CD14-positive monocyte (primary cell): ENCODE data around the gene NMU. TPM values are rescaled to one million over a fixed set of nuclear protein-coding genes. Genes with fewer than 3 reads are reported as not detected.

Source experiments
- DNase-seq, 3 donors: peaks; one replicate each; pipeline ENCODE4 v3.0.0-alpha.2; 2011 to 2022
- H2AFZ ChIP-seq: 2 replicates; pipeline ENCODE4 v1.6.0; 2012; ENCODE audit warnings: mild to moderate bottlenecking, low read depth, low read length, inconsistent platforms; ENCODE audit not compliant: insufficient read depth, poor library complexity, severe bottlenecking
- H3K27ac ChIP-seq, 2 donors: 1 replicate in 1 of 2; 2 replicates in 1 of 2; pipeline ENCODE4 v1.5.1; 2012 to 2013; ENCODE audit warnings: low read length in 2 of 2, control low read depth in 1 of 2, inconsistent platforms in 1 of 2, low read depth in 1 of 2, mild to moderate bottlenecking in 1 of 2
- H3K27me3 ChIP-seq, 2 donors: one replicate each; pipeline versions ENCODE4 v1.6.0 to v1.6.1; 2011 to 2013; ENCODE audit warnings: low read length in 2 of 2; ENCODE audit not compliant: control insufficient read depth in 2 of 2, insufficient read depth in 2 of 2
- H3K36me3 ChIP-seq, 2 donors: replicated peaks in 1 of 2; 1 replicate in 1 of 2; 2 replicates in 1 of 2; pipeline versions ENCODE4 v1.5.1 to v1.6.1; 2012 to 2013; ENCODE audit warnings: low read length in 2 of 2, control low read depth in 1 of 2, inconsistent platforms in 1 of 2, mild to moderate bottlenecking in 1 of 2; ENCODE audit not compliant: insufficient read depth in 2 of 2, control insufficient read depth in 1 of 2
- H3K4me1 ChIP-seq, 2 donors: 1 replicate in 1 of 2; 2 replicates in 1 of 2; pipeline versions ENCODE4 v1.5.1 to v1.6.1; 2012 to 2013; ENCODE audit warnings: low read length in 2 of 2, control low read depth in 1 of 2, inconsistent platforms in 1 of 2, mild to moderate bottlenecking in 1 of 2, moderate library complexity in 1 of 2; ENCODE audit not compliant: insufficient read depth in 2 of 2, control insufficient read depth in 1 of 2
- H3K4me2 ChIP-seq: replicated peaks from 2 replicates; pipeline ENCODE3; 2012; ENCODE audit warnings: low read length, moderate library complexity, mild to moderate bottlenecking; ENCODE audit not compliant: poor library complexity, severe bottlenecking; ENCODE audit errors: extremely low read depth
- H3K4me3 ChIP-seq, 3 experiments: fragments of 200-600 bp in 1 of 3; sonication (generic) in 1 of 3; replicated peaks in 1 of 3; 1 replicate in 2 of 3; 2 replicates in 1 of 3; pipeline ENCODE4 v1.5.1; 2011 to 2013; ENCODE audit warnings: low read length in 3 of 3, mild to moderate bottlenecking in 3 of 3, control low read depth in 2 of 3, low read depth in 2 of 3, inconsistent platforms in 1 of 3, moderate library complexity in 1 of 3
- H3K79me2 ChIP-seq: 2 replicates; pipeline ENCODE4 v1.6.0; 2012; ENCODE audit warnings: mild to moderate bottlenecking, control low read depth, inconsistent platforms, low read length, moderate library complexity; ENCODE audit not compliant: insufficient read depth
- H3K9ac ChIP-seq: 2 replicates; pipeline ENCODE4 v1.6.0; 2017; ENCODE audit warnings: low read length, mild to moderate bottlenecking; ENCODE audit not compliant: insufficient read depth, poor library complexity, severe bottlenecking
- H3K9me3 ChIP-seq, 2 donors: replicated peaks in 1 of 2; 1 replicate in 1 of 2; 2 replicates in 1 of 2; pipeline versions ENCODE4 v1.5.1 to v1.6.1; 2012 to 2013; ENCODE audit warnings: low read length in 2 of 2, control low read depth in 1 of 2; ENCODE audit not compliant: control insufficient read depth in 1 of 2, insufficient read depth in 1 of 2
- H4K20me1 ChIP-seq: 2 replicates; pipeline ENCODE4 v1.6.0; 2012; ENCODE audit warnings: mild to moderate bottlenecking, low read length, control low read depth, moderate library complexity; ENCODE audit not compliant: insufficient read depth
- H3K27ac Mint-ChIP-seq, 7 donors: one replicate each; pipeline ENCODE4 v1.8.0; 2020; ENCODE audit warnings: mild to moderate bottlenecking in 7 of 7, mixed read lengths in 7 of 7, moderate library complexity in 6 of 7, inconsistent platforms in 2 of 7
- H3K27me3 Mint-ChIP-seq, 3 donors: one replicate each; pipeline ENCODE4 v1.8.0; 2021 to 2022; ENCODE audit warnings: low read depth in 3 of 3, mild to moderate bottlenecking in 3 of 3, mixed read lengths in 3 of 3, moderate library complexity in 3 of 3, inconsistent platforms in 1 of 3
- H3K36me3 Mint-ChIP-seq, 2 donors: one replicate each; pipeline ENCODE4 v1.8.0; 2020; ENCODE audit warnings: mixed read lengths in 2 of 2, inconsistent platforms in 1 of 2, mild to moderate bottlenecking in 1 of 2
- H3K4me1 Mint-ChIP-seq: one replicate; pipeline ENCODE4 v1.8.0; 2020; ENCODE audit warnings: mild to moderate bottlenecking, mixed read lengths
- H3K4me3 Mint-ChIP-seq, 2 donors: one replicate each; pipeline ENCODE4 v1.8.0; 2020; ENCODE audit warnings: mild to moderate bottlenecking in 2 of 2, mixed read lengths in 2 of 2, moderate library complexity in 1 of 2
- H3K9me3 Mint-ChIP-seq, 7 donors: one replicate each; pipeline ENCODE4 v1.8.0; 2020 to 2022; ENCODE audit warnings: mixed read lengths in 7 of 7, mild to moderate bottlenecking in 6 of 7, moderate library complexity in 6 of 7, inconsistent platforms in 2 of 7
- CTCF ChIP-seq: fragments of 200-600 bp; IDR thresholded peaks from one replicate; pipeline ENCODE4 v1.8.0; 2022; ENCODE audit warnings: antibody characterized with exemption, mild to moderate bottlenecking
- WGBS: methylation state at CpG from one replicate; pipeline ENCODE4 v1.1.5; 2013; ENCODE audit warnings: missing lambda C conversion rate; ENCODE audit not compliant: insufficient coverage; 5-methylcytosine and 5-hydroxymethylcytosine counted together
- intact Hi-C, 2 donors: fragments of 100-400 bp; cut with micrococcal nuclease; formaldehyde crosslinking; loops; one replicate each; pipeline versions ENCODE4 v1.15.0 to v1.15.1; 2023
- polyA plus RNA-seq, 3 donors: library from polyadenylated mRNA; depleted of rRNA in 1 of 3; unstranded in 2 of 3; stranded (reverse) in 1 of 3; fragments of 300-500 nt in 2 of 3; fragments of >200 nt in 1 of 3; fragmentation: Illumina TruSeq in 2 of 3; gene quantifications; 1 replicate in 2 of 3; 2 replicates in 1 of 3; pipeline ENCODE4 v1.2.3, GENCODE V29; 2012 to 2021

NMU gene
- polyA plus RNA-seq, 3 donors: not detected

DNA sequence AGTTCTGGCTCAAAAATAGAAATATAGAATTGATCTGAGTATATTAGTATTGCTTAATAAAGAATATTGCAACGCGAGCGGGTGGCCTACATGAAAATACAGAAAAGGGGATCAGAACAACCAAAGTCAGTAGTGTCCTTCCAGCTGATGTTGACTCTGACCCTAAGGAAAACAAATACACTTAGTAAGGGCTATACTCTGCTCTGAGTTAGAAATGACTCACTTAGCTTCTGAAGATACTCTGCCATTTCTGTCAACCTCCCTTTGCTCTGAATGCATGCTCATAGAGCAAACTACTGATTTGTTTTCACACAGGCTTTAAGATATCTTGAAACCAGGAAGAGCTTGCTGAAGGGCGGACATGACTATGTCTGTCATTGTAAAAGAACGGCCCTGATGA is 22.6 kb upstream of the NMU start:
- DNase-seq: no peak
- no peaks in the 10 kb centered on the region for H3K4me1 ChIP-seq
- Mint-ChIP-seq H3K9me3 (peaks cover 2 to 9% (median 4%) of the 10 kb centered on the region in 7 donors), H3K4me3 (no peak overlapping the region), H3K36me3 (no peaks in the 10 kb centered on the region), H3K27ac (no peak overlapping the region), H3K27me3 (peaks cover 2 to 5% (median 2%) of the 10 kb centered on the region in 3 donors), H3K4me1 (no peaks in the 10 kb centered on the region)
- WGBS: 95% methylated on average over 2 of the region's 5 CpGs
- H3K4me2 ChIP-seq: no peak overlapping the region
- no peak overlapping the region for H2AFZ ChIP-seq
- no peak overlapping the region for H3K27ac ChIP-seq
- no peak overlapping the region for H3K4me3 ChIP-seq
- H4K20me1 ChIP-seq: no peaks in the 10 kb centered on the region
- no peak for TF ChIP-seq CTCF
- no peaks in the 10 kb centered on the region for H3K9me3 ChIP-seq
- no peaks in the 10 kb centered on the region for H3K36me3 ChIP-seq
- no peaks in the 10 kb centered on the region for H3K79me2 ChIP-seq
- H3K27me3 ChIP-seq: no peaks in the 10 kb centered on the region
- H3K9ac ChIP-seq: no peak overlapping the region
- intact Hi-C loops: no loop called here

GRCh38 chr4:55654131-55654530 is 18.0 kb upstream of the NMU start:
- Mint-ChIP-seq H3K4me3 (no peak overlapping the region), H3K9me3 (peaks cover 2 to 10% (median 4%) of the 10 kb centered on the region in 7 donors), H3K4me1 (no peaks in the 10 kb centered on the region), H3K27ac (no peak overlapping the region), H3K27me3 (peaks cover 0 to 3% (median 0%) of the 10 kb centered on the region in 3 donors), H3K36me3 (no peaks in the 10 kb centered on the region)
- Histone ChIP-seq H3K79me2 (no peaks in the 10 kb centered on the region), H3K4me1 (no peaks in the 10 kb centered on the region), H3K36me3 (no peaks in the 10 kb centered on the region), H3K9ac (no peak overlapping the region), H3K4me3 (no peak overlapping the region), H4K20me1 (no peaks in the 10 kb centered on the region), H3K9me3 (no peaks in the 10 kb centered on the region), H3K27me3 (no peaks in the 10 kb centered on the region), H3K4me2 (no peak overlapping the region), H3K27ac (no peak overlapping the region), H2AFZ (no peak overlapping the region)
- TF ChIP-seq CTCF: no peak
- DNase-seq: no peak
- 100% methylated on average over 5 of the region's 5 CpGs for WGBS
- intact Hi-C loops: no loop called here
